Measurements from ENCODE around the gene BTBD1. TPM values are rescaled to one million over a fixed set of nuclear protein-coding genes. Genes with fewer than 3 reads are reported as not detected.

The BTBD1 gene
- total and polyA plus RNA-seq, 2 experiments from 2014 or later = 60.3 to 121 TPM

GRCh38 chr15:83100097-83100646 is 33.1 kb upstream of the BTBD1 start:
- Histone ChIP-seq H3K4me1 (ENCODE audit: insufficient read depth) (no peaks in the 10 kb centered on the region), H3K4me3 (no peak overlapping the region), H3K27me3 (replicated peaks; ENCODE audit: insufficient read depth) (peaks cover 28% of the 10 kb centered on the region), H3K9me3 (ENCODE audit: low read depth) (no peaks in the 10 kb centered on the region), H3K27ac (no peak overlapping the region), H3K4me2 (ENCODE audit: unreplicated experiment) (no peak overlapping the region), H3K36me3 (ENCODE audit: low read depth) (no peaks in the 10 kb centered on the region), H2AFZ (no peak overlapping the region), H3K9me2 (ENCODE audit: insufficient read depth) (no peaks in the 10 kb centered on the region), H4K20me1 (ENCODE audit: insufficient read depth) (no peaks in the 10 kb centered on the region), H3K9ac (no peak overlapping the region), H3F3A (ENCODE audit: insufficient read depth) (no peaks in the 10 kb centered on the region), H3K79me2 (ENCODE audit: insufficient read depth) (no peaks in the 10 kb centered on the region)
- WGBS, 2 experiments (ENCODE audit: low coverage in 1 of 2, low lambda C conversion rate in 2 of 2, missing lambda C conversion rate in 2 of 2) = 2 to 9% methylated on average over 2 of the region's 2 CpGs
- DNase-seq = no peak
- in situ Hi-C loops (cut with MboI) = no loop called here
- no peak for TF ChIP-seq EZH2 (IDR thresholded peaks at IDR 0.05; ENCODE audit: insufficient read depth, poor library complexity, severe bottlenecking)
- TF ChIP-seq EZH2phosphoT487 (IDR thresholded peaks at IDR 0.05; ENCODE audit: insufficient read depth, low read depth) = no peak

GRCh38 chr15:83099290-83099689 is 32.2 kb upstream of the BTBD1 start:
- H3K4me1 ChIP-seq (ENCODE audit: insufficient read depth) = no peaks in the 10 kb centered on the region
- H3K9me3 ChIP-seq (ENCODE audit: low read depth) = no peaks in the 10 kb centered on the region
- no peak overlapping the region for H3K27ac ChIP-seq
- TF ChIP-seq EZH2phosphoT487 (IDR thresholded peaks at IDR 0.05; ENCODE audit: insufficient read depth, low read depth) (no peak), EZH2 (IDR thresholded peaks at IDR 0.05; ENCODE audit: insufficient read depth, poor library complexity, severe bottlenecking) (no peak)
- no peak overlapping the region for H3K4me3 ChIP-seq
- no peak overlapping the region for H2AFZ ChIP-seq
- no peaks in the 10 kb centered on the region for H3K79me2 ChIP-seq (ENCODE audit: insufficient read depth)
- DNase-seq = no peak
- peaks cover 28% of the 10 kb centered on the region for H3K27me3 ChIP-seq (replicated peaks; ENCODE audit: insufficient read depth)
- WGBS, 2 experiments (ENCODE audit: low coverage in 1 of 2, low lambda C conversion rate in 2 of 2, missing lambda C conversion rate in 2 of 2) = 41 to 52% methylated on average over 2 of the region's 2 CpGs
- no peaks in the 10 kb centered on the region for H3K9me2 ChIP-seq (ENCODE audit: insufficient read depth)
- no peak overlapping the region for H3K9ac ChIP-seq
- no peaks in the 10 kb centered on the region for H3K36me3 ChIP-seq (ENCODE audit: low read depth)
- no peaks in the 10 kb centered on the region for H4K20me1 ChIP-seq (ENCODE audit: insufficient read depth)
- no peaks in the 10 kb centered on the region for H3F3A ChIP-seq (ENCODE audit: insufficient read depth)
- no peak overlapping the region for H3K4me2 ChIP-seq (ENCODE audit: unreplicated experiment)
- in situ Hi-C loops (cut with MboI) = no loop called here

GRCh38 chr15:83098079-83098478 is 31.0 kb upstream of the BTBD1 start:
- TF ChIP-seq EZH2phosphoT487 (IDR thresholded peaks at IDR 0.05; ENCODE audit: insufficient read depth, low read depth) = no peak
- TF ChIP-seq EZH2 (IDR thresholded peaks at IDR 0.05; ENCODE audit: insufficient read depth, poor library complexity, severe bottlenecking) = no peak
- Histone ChIP-seq H3K27me3 (replicated peaks; ENCODE audit: insufficient read depth) (peaks cover 28% of the 10 kb centered on the region), H3K36me3 (ENCODE audit: low read depth) (no peaks in the 10 kb centered on the region), H3K4me2 (ENCODE audit: unreplicated experiment) (no peak overlapping the region), H3K27ac (no peak overlapping the region), H4K20me1 (ENCODE audit: insufficient read depth) (no peaks in the 10 kb centered on the region), H3K4me3 (no peak overlapping the region), H3K79me2 (ENCODE audit: insufficient read depth) (no peaks in the 10 kb centered on the region), H3K4me1 (ENCODE audit: insufficient read depth) (no peaks in the 10 kb centered on the region), H2AFZ (no peak overlapping the region), H3F3A (ENCODE audit: insufficient read depth) (no peaks in the 10 kb centered on the region), H3K9me2 (ENCODE audit: insufficient read depth) (no peaks in the 10 kb centered on the region), H3K9me3 (ENCODE audit: low read depth) (no peaks in the 10 kb centered on the region), H3K9ac (no peak overlapping the region)
- in situ Hi-C loops (cut with MboI) = no loop called here
- DNase-seq = no peak

- Histone ChIP-seq H3K4me2 (ENCODE audit: unreplicated experiment) (no peak overlapping the region), H3K9me2 (ENCODE audit: insufficient read depth) (no peaks in the 10 kb centered on the region), H3K9me3 (ENCODE audit: low read depth) (no peaks in the 10 kb centered on the region), H3K9ac (no peak overlapping the region), H3K79me2 (ENCODE audit: insufficient read depth) (no peaks in the 10 kb centered on the region), H3K4me1 (ENCODE audit: insufficient read depth) (no peaks in the 10 kb centered on the region), H3K27ac (no peak overlapping the region), H3K36me3 (ENCODE audit: low read depth) (no peaks in the 10 kb centered on the region), H3K4me3 (no peak overlapping the region), H3F3A (ENCODE audit: insufficient read depth) (no peaks in the 10 kb centered on the region), H3K27me3 (replicated peaks; ENCODE audit: insufficient read depth) (peaks cover 16% of the 10 kb centered on the region), H2AFZ (no peak overlapping the region), H4K20me1 (ENCODE audit: insufficient read depth) (no peaks in the 10 kb centered on the region)
- WGBS, 2 experiments (ENCODE audit: low coverage in 1 of 2, low lambda C conversion rate in 2 of 2, missing lambda C conversion rate in 2 of 2) = 50 to 55% methylated on average over 5 of the region's 5 CpGs
- no peak for DNase-seq
- in situ Hi-C loops (cut with MboI) = no loop called here
- TF ChIP-seq EZH2 (IDR thresholded peaks at IDR 0.05; ENCODE audit: insufficient read depth, poor library complexity, severe bottlenecking) (no peak), EZH2phosphoT487 (IDR thresholded peaks at IDR 0.05; ENCODE audit: insufficient read depth, low read depth) (no peak)
These were observed 27.5 kb upstream of the BTBD1 start for GRCh38 chr15:83094583-83094982.
